Esophagus muscularis mucosa (tissue), 3 donors: ENCODE results near the gene ATRNL1.

ENCODE experiments used
- POLR2A ChIP-seq: fragments of 450-650 bp; IDR thresholded peaks from one replicate; pipeline ENCODE4 v1.6.1; 2017; ENCODE audit warnings: antibody characterized with exemption, moderate library complexity, mild to moderate bottlenecking, low read depth
- TF ChIP-seq, protein P1 (sequence below), 3 experiments: fragments of 200-600 bp in 2 of 3; fragments of 450-650 bp in 1 of 3; sonication (generic) in 2 of 3; IDR thresholded peaks; one replicate each; pipeline ENCODE4 v1.5.1; 2017 to 2019; ENCODE audit warnings: antibody characterized with exemption in 3 of 3, mild to moderate bottlenecking in 2 of 3, moderate library complexity in 1 of 3

DNA sequence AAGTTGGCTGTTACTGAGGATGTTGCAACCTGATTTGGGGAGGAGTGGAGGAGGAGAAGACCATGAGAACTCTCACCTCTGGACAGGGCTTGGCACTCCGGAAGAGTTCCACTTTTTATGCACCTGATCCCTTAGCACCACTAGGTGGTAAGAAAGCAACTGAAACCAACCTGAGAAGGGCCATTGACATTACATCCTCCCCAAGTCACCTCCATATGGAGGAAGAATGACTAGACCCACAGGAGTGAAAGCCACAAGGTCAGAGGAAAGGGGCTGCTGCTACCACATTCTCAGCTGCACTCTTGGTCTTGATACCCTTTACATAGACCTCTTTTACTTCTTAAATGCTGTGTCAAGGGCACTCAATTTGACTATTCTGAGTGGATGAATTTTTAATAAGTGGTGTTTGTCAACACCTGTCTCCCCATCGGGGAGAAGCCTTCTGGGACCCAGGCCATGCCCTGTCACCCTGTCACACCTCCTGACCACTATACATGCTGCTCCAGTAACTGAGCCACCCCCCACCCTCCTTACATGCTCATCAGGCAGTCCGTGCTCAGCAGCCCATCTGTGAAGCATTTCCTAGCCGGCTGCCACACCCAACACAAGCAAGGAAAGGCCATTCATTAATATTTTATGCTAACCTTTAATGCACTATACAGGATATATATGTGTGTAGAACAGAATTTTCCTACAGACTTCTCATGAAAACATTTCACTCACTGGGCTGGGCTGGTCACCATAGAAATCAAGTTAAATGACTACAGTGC is 817.0 kb downstream of the ATRNL1 start:
- TF ChIP-seq, protein P1, sequence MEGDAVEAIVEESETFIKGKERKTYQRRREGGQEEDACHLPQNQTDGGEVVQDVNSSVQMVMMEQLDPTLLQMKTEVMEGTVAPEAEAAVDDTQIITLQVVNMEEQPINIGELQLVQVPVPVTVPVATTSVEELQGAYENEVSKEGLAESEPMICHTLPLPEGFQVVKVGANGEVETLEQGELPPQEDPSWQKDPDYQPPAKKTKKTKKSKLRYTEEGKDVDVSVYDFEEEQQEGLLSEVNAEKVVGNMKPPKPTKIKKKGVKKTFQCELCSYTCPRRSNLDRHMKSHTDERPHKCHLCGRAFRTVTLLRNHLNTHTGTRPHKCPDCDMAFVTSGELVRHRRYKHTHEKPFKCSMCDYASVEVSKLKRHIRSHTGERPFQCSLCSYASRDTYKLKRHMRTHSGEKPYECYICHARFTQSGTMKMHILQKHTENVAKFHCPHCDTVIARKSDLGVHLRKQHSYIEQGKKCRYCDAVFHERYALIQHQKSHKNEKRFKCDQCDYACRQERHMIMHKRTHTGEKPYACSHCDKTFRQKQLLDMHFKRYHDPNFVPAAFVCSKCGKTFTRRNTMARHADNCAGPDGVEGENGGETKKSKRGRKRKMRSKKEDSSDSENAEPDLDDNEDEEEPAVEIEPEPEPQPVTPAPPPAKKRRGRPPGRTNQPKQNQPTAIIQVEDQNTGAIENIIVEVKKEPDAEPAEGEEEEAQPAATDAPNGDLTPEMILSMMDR (IDR thresholded peaks at IDR 0.05): no peak
- TF ChIP-seq POLR2A: no peak
